ENCODE measurements around the gene CAMK2G. TPM values are rescaled to one million over a fixed set of nuclear protein-coding genes. Genes with fewer than 3 reads are reported as not detected.
A peak's percentile ranks its signal among the peaks of the same experiment; 100 is the strongest.

The CAMK2G gene
- total RNA-seq, 1 experiment from 2014 or later: 179 TPM

DNA sequence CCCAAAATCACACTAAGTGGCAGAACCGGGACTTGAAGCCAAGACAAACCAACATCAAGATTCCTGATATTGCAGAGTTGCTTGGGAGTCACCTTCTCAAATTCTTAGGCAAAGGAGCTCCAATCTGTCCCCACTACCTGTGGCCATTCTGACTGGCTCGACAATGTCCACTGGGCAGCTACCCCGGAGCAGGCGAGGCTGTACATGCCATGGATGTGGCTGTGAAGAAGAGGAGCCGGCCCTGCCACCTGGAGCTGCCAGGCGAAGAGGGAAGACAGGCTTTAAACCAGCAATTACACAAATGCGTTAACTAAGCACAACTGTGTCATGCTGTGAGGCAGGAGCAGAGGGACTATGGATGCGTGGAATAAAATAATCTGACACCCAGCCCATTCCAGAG lies 18.1 kb downstream of the CAMK2G start:
- POLR2A ChIA-PET (ENCODE audit: unreplicated experiment): no interaction called here
- no TSS peak for BruUV-seq (replicated peaks)
- TF ChIP-seq EZH2 (IDR thresholded peaks at IDR 0.05; ENCODE audit: low read length, unreplicated experiment): no peak
- TF ChIP-seq, protein P1, sequence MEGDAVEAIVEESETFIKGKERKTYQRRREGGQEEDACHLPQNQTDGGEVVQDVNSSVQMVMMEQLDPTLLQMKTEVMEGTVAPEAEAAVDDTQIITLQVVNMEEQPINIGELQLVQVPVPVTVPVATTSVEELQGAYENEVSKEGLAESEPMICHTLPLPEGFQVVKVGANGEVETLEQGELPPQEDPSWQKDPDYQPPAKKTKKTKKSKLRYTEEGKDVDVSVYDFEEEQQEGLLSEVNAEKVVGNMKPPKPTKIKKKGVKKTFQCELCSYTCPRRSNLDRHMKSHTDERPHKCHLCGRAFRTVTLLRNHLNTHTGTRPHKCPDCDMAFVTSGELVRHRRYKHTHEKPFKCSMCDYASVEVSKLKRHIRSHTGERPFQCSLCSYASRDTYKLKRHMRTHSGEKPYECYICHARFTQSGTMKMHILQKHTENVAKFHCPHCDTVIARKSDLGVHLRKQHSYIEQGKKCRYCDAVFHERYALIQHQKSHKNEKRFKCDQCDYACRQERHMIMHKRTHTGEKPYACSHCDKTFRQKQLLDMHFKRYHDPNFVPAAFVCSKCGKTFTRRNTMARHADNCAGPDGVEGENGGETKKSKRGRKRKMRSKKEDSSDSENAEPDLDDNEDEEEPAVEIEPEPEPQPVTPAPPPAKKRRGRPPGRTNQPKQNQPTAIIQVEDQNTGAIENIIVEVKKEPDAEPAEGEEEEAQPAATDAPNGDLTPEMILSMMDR (conservative IDR thresholded peaks at IDR 0.05; ENCODE audit: low read depth, low read length): no peak
- Histone ChIP-seq H4K20me1 (ENCODE audit: low read length) (peaks cover 38% of the 10 kb centered on the region), H3K4me3 (ENCODE audit: low read length) (no peak overlapping the region), H3K36me3 (ENCODE audit: low read depth, low read length) (peaks cover 95% of the 10 kb centered on the region), H3K9me3 (ENCODE audit: low read length) (no peaks in the 10 kb centered on the region), H3K9me2 (replicated peaks; ENCODE audit: low read length) (no peaks in the 10 kb centered on the region), H3K27me3 (ENCODE audit: low read length) (no peaks in the 10 kb centered on the region), H3K27ac (ENCODE audit: low read length) (no peak overlapping the region), H3K79me2 (ENCODE audit: low read length) (peaks cover 74% of the 10 kb centered on the region), H3F3A (ENCODE audit: low read length, unreplicated experiment) (no peaks in the 10 kb centered on the region), H3K4me2 (ENCODE audit: low read length) (no peak overlapping the region), H3K4me1 (ENCODE audit: insufficient read depth, low read length) (no peaks in the 10 kb centered on the region), H3K9ac (ENCODE audit: low read length) (no peak overlapping the region), H2AFZ (ENCODE audit: low read length) (no peak overlapping the region)
- CTCF ChIA-PET: interaction anchor here (0.6 kb wide), 1 partner anchor 81 kb away, joined by 4 read pairs; no protein-coding TSS in a partner anchor
- intact Hi-C loops (cut with micrococcal nuclease): no loop called here
- ATAC-seq (no peak), DNase-seq (no peak)

DNA sequence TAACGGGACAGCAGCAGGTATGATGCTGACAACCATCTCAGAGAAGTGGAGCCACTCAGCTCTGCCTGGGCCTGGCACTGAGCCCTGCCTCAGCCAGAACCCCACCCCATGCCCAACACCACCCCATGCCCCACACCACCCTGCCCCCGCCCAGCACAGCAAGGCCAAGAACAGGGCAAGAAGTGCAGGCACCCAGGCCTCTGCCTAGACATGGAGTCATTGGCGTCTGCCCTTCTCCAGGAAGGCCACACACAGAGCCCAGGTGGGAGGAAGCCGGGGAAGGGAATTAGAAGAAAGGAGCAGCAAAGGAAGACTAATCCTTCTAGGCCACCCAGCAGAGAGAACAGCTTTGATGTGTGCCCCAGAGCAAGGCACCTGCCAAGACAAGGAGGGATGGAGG lies 18.9 kb downstream of the CAMK2G start:
- ChIA-PET POLR2A (ENCODE audit: unreplicated experiment) (no interaction called here), CTCF (no interaction called here)
- Histone ChIP-seq H3K9me2 (replicated peaks; ENCODE audit: low read length) (no peaks in the 10 kb centered on the region), H4K20me1 (ENCODE audit: low read length) (peaks cover 33% of the 10 kb centered on the region), H3K27me3 (ENCODE audit: low read length) (no peaks in the 10 kb centered on the region), H3K27ac (ENCODE audit: low read length) (no peak overlapping the region), H3K9ac (ENCODE audit: low read length) (no peak overlapping the region), H3K4me1 (ENCODE audit: insufficient read depth, low read length) (no peaks in the 10 kb centered on the region), H3K36me3 (ENCODE audit: low read depth, low read length) (peaks cover 96% of the 10 kb centered on the region), H3K4me3 (ENCODE audit: low read length) (no peak overlapping the region), H2AFZ (ENCODE audit: low read length) (no peak overlapping the region), H3F3A (ENCODE audit: low read length, unreplicated experiment) (no peaks in the 10 kb centered on the region), H3K9me3 (ENCODE audit: low read length) (no peaks in the 10 kb centered on the region), H3K4me2 (ENCODE audit: low read length) (no peak overlapping the region), H3K79me2 (ENCODE audit: low read length) (peaks cover 68% of the 10 kb centered on the region)
- intact Hi-C loops (cut with micrococcal nuclease): no loop called here
- BruUV-seq (replicated peaks): no TSS peak
- DNase-seq (no peak), ATAC-seq (peak; percentile 3; the same call in 1 of the 2 replicates)
- TF ChIP-seq EZH2 (IDR thresholded peaks at IDR 0.05; ENCODE audit: low read length, unreplicated experiment): no peak
- TF ChIP-seq EZH2phosphoT487 (IDR thresholded peaks at IDR 0.05; ENCODE audit: borderline replicate concordance, low read length): no peak
- TF ChIP-seq, protein P1 (conservative IDR thresholded peaks at IDR 0.05; ENCODE audit: low read depth, low read length): no peak

DNA sequence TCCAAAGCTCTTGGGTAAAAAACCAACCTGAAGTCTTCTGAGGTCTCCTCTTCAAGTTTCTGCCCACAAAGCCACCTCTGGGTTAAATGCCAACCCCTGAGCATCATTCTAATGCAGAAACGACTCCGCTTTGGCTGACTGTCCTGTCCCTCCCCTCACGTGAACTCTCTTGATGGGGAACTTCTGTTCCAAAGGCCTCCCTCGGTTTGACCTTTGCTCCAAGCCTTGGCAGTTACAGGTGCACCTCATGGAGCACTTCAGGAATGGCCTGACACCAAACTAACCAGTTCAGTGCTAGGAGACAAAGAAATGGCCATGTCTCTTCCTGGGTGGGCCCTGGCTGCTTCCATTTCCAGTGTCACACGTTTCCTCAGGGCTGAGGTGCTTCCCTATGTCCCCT lies 20.0 kb downstream of the CAMK2G start:
- BruUV-seq (replicated peaks): no TSS peak
- ATAC-seq: no peak

More for the DNA sequence above, 20.0 kb downstream of the CAMK2G start:
- H3K4me1 ChIP-seq (ENCODE audit: insufficient read depth, low read length): no peaks in the 10 kb centered on the region
- no peak overlapping the region for H3K4me2 ChIP-seq (ENCODE audit: low read length)
- H3K9ac ChIP-seq (ENCODE audit: low read length): no peak overlapping the region
- H3F3A ChIP-seq (ENCODE audit: low read length, unreplicated experiment): peaks cover 4% of the 10 kb centered on the region
- intact Hi-C loops (cut with micrococcal nuclease): no loop called here
- no peak overlapping the region for H2AFZ ChIP-seq (ENCODE audit: low read length)
- H4K20me1 ChIP-seq (ENCODE audit: low read length): peaks cover 33% of the 10 kb centered on the region
- no peaks in the 10 kb centered on the region for H3K9me2 ChIP-seq (replicated peaks; ENCODE audit: low read length)
- DNase-seq: no peak
- H3K36me3 ChIP-seq (ENCODE audit: low read depth, low read length): peaks cover 93% of the 10 kb centered on the region
- H3K27ac ChIP-seq (ENCODE audit: low read length): no peak overlapping the region
- POLR2A ChIA-PET (ENCODE audit: unreplicated experiment): no interaction called here
- peaks cover 57% of the 10 kb centered on the region for H3K79me2 ChIP-seq (ENCODE audit: low read length)
- H3K4me3 ChIP-seq (ENCODE audit: low read length): no peak overlapping the region
- TF ChIP-seq EZH2 (IDR thresholded peaks at IDR 0.05; ENCODE audit: low read length, unreplicated experiment): no peak
- TF ChIP-seq, protein P1 (conservative IDR thresholded peaks at IDR 0.05; ENCODE audit: low read depth, low read length): no peak
- no peak for TF ChIP-seq EZH2phosphoT487 (IDR thresholded peaks at IDR 0.05; ENCODE audit: borderline replicate concordance, low read length)
- CTCF ChIA-PET: interaction anchor here (1.1 kb wide), 1 partner anchor 21 kb away, joined by 3 read pairs; no protein-coding TSS in a partner anchor
- H3K27me3 ChIP-seq (ENCODE audit: low read length): no peaks in the 10 kb centered on the region
- no peaks in the 10 kb centered on the region for H3K9me3 ChIP-seq (ENCODE audit: low read length)
